HG03108 (cell line): Measurements from ENCODE around the gene ILF3.
A peak's percentile ranks its signal among the peaks of the same experiment; 100 is the strongest.

Experiments
- ATAC-seq: cut with Tn5 transposase; IDR thresholded peaks from one replicate; pipeline ENCODE4 v1.9.1; 2021; ENCODE audit warnings: moderate library complexity; ENCODE audit not compliant: unreplicated experiment

The ILF3 gene

GRCh38 chr19:10694706-10695307 lies 40.7 kb downstream of the ILF3 start:
- no peak for ATAC-seq

GRCh38 chr19:10695401-10696398 lies 41.6 kb downstream of the ILF3 start:
- ATAC-seq, result peak; percentile 80

- no peak for ATAC-seq
Measured at GRCh38 chr19:10699650-10700335, 45.6 kb downstream of the ILF3 start.

GRCh38 chr19:10701955-10702525 lies 47.9 kb downstream of the ILF3 start:
- ATAC-seq, result peak; percentile 27

- no peak for ATAC-seq
Measured at GRCh38 chr19:10706990-10707389, 52.8 kb downstream of the ILF3 start.

GRCh38 chr19:10707440-10707839 lies 53.3 kb downstream of the ILF3 start:
- no peak for ATAC-seq

- no peak for ATAC-seq
Measured at GRCh38 chr19:10708291-10708690, 54.1 kb downstream of the ILF3 start.

- no peak for ATAC-seq
Measured at GRCh38 chr19:10712045-10712444, 57.9 kb downstream of the ILF3 start.

GRCh38 chr19:10712754-10713153 lies 58.6 kb downstream of the ILF3 start:
- ATAC-seq, result no peak

- no peak for ATAC-seq
Measured at GRCh38 chr19:10713317-10713716, 59.2 kb downstream of the ILF3 start.

GRCh38 chr19:10717054-10717355 lies 62.9 kb downstream of the ILF3 start:
- ATAC-seq, result no peak

- ATAC-seq, result peak; percentile 83
Measured at GRCh38 chr19:10717356-10718204, 63.4 kb downstream of the ILF3 start, which contains the start of gene DNM2. DNM2 (plus strand) TSS chr19:10718079; CDS start chr19:10718243, 164 bp downstream.

GRCh38 chr19:10718205-10719196 lies 64.4 kb downstream of the ILF3 start:
- ATAC-seq, result peak; percentile 12

GRCh38 chr19:10719466-10719961 lies 65.4 kb downstream of the ILF3 start:
- no peak for ATAC-seq

GRCh38 chr19:10720607-10721125 lies 66.5 kb downstream of the ILF3 start:
- ATAC-seq, result no peak

- ATAC-seq, result no peak
Measured at GRCh38 chr19:10723591-10723990, 69.4 kb downstream of the ILF3 start.

GRCh38 chr19:10724573-10725071 lies 70.5 kb downstream of the ILF3 start:
- no peak for ATAC-seq

GRCh38 chr19:10725415-10725814 lies 71.3 kb downstream of the ILF3 start:
- no peak for ATAC-seq

GRCh38 chr19:10726268-10726667 lies 72.1 kb downstream of the ILF3 start:
- ATAC-seq, result no peak
